WTC11 (cell line): ENCODE results near the gene CCDC34.

Experiments
- ATF6 ChIP-seq: sonication (generic); formaldehyde crosslinking; IDR thresholded peaks from 2 replicates; pipeline ENCODE4 v1.8.1; 2023; ENCODE audit warnings: mild to moderate bottlenecking, missing genetic modification reagents
- CTCF ChIP-seq: fragments of 200-600 bp; IDR thresholded peaks from 2 replicates; pipeline ENCODE4 v1.8.0; 2022; ENCODE audit warnings: antibody characterized with exemption
- NFE2L1 ChIP-seq: sonication (generic); formaldehyde crosslinking; IDR thresholded peaks from 2 replicates; pipeline ENCODE4 v1.8.1; 2023; ENCODE audit warnings: missing genetic modification reagents
- NFYB ChIP-seq: sonication (generic); formaldehyde crosslinking; conservative IDR thresholded peaks from 2 replicates; pipeline ENCODE4 v1.8.0; 2022; ENCODE audit warnings: low read depth, missing genetic modification reagents
- RELA ChIP-seq: sonication (generic); formaldehyde crosslinking; IDR thresholded peaks from 2 replicates; pipeline ENCODE4 v1.8.1; 2022; ENCODE audit warnings: missing genetic modification reagents, mild to moderate bottlenecking, borderline replicate concordance
- TEAD4 ChIP-seq: sonication (generic); formaldehyde crosslinking; IDR thresholded peaks from 2 replicates; pipeline ENCODE4 v1.8.0; 2022; ENCODE audit warnings: mild to moderate bottlenecking, missing genetic modification reagents
- USF2 ChIP-seq: sonication (generic); formaldehyde crosslinking; IDR thresholded peaks from 2 replicates; pipeline ENCODE4 v1.8.1; 2023; ENCODE audit warnings: mild to moderate bottlenecking, missing genetic modification reagents, moderate library complexity
- ZNF396 ChIP-seq: fragments of 250-450 bp; sonication (Bioruptor Pico); IDR thresholded peaks from 2 replicates; pipeline ENCODE4 v1.8.0; 2021; ENCODE audit warnings: mild to moderate bottlenecking, moderate library complexity, borderline replicate concordance
- ZNF512 ChIP-seq: sonication (generic); formaldehyde crosslinking; IDR thresholded peaks from 2 replicates; pipeline ENCODE4 v1.8.1; 2022; ENCODE audit warnings: missing genetic modification reagents, borderline replicate concordance
- TF ChIP-seq, protein P1 (sequence below): sonication (generic); formaldehyde crosslinking; IDR thresholded peaks from 2 replicates; pipeline ENCODE4 v1.8.1; 2023; ENCODE audit warnings: mild to moderate bottlenecking, missing genetic modification reagents, moderate library complexity
- TF ChIP-seq, protein P2 (sequence below): sonication (generic); formaldehyde crosslinking; IDR thresholded peaks from 2 replicates; pipeline ENCODE4 v1.8.1; 2023; ENCODE audit warnings: mild to moderate bottlenecking, moderate library complexity, missing genetic modification reagents
- TF ChIP-seq, protein P3 (sequence below): sonication (generic); formaldehyde crosslinking; IDR thresholded peaks from 2 replicates; pipeline ENCODE4 v1.8.0; 2022; ENCODE audit warnings: mild to moderate bottlenecking, missing genetic modification reagents

GRCh38 chr11:27309046-27309445 lies 54.0 kb downstream of the CCDC34 start:
- TF ChIP-seq CTCF (no peak), NFE2L1 (CRISPR knock-in tag) (no peak), TEAD4 (CRISPR knock-in tag) (no peak), RELA (no peak), ZNF512 (no peak), ATF6 (CRISPR knock-in tag) (no peak), USF2 (CRISPR knock-in tag) (no peak), ZNF396 (CRISPR knock-in tag) (no peak), NFYB (CRISPR knock-in tag) (no peak)
- TF ChIP-seq, protein P1, sequence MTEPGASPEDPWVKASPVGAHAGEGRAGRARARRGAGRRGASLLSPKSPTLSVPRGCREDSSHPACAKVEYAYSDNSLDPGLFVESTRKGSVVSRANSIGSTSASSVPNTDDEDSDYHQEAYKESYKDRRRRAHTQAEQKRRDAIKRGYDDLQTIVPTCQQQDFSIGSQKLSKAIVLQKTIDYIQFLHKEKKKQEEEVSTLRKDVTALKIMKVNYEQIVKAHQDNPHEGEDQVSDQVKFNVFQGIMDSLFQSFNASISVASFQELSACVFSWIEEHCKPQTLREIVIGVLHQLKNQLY (CRISPR knock-in tag), result no peak
- TF ChIP-seq, protein P2, sequence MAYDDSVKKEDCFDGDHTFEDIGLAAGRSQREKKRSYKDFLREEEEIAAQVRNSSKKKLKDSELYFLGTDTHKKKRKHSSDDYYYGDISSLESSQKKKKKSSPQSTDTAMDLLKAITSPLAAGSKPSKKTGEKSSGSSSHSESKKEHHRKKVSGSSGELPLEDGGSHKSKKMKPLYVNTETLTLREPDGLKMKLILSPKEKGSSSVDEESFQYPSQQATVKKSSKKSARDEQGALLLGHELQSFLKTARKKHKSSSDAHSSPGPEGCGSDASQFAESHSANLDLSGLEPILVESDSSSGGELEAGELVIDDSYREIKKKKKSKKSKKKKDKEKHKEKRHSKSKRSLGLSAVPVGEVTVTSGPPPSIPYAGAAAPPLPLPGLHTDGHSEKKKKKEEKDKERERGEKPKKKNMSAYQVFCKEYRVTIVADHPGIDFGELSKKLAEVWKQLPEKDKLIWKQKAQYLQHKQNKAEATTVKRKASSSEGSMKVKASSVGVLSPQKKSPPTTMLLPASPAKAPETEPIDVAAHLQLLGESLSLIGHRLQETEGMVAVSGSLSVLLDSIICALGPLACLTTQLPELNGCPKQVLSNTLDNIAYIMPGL (CRISPR knock-in tag), result no peak
- TF ChIP-seq, protein P3, sequence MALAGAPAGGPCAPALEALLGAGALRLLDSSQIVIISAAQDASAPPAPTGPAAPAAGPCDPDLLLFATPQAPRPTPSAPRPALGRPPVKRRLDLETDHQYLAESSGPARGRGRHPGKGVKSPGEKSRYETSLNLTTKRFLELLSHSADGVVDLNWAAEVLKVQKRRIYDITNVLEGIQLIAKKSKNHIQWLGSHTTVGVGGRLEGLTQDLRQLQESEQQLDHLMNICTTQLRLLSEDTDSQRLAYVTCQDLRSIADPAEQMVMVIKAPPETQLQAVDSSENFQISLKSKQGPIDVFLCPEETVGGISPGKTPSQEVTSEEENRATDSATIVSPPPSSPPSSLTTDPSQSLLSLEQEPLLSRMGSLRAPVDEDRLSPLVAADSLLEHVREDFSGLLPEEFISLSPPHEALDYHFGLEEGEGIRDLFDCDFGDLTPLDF (CRISPR knock-in tag), result no peak
